GM23338 (cell line): ENCODE data around the gene MAPK8. TPM values are rescaled to one million over a fixed set of nuclear protein-coding genes. Genes with fewer than 3 reads are reported as not detected.

Experiments used
- CREB1 ChIP-seq: fragments of 250-450 bp; sonication (Bioruptor Pico); IDR thresholded peaks from 2 replicates; pipeline ENCODE4 v1.5.0; 2020; ENCODE audit warnings: low read depth, mild to moderate bottlenecking, moderate library complexity
- EZH2phosphoT487 ChIP-seq: fragments of 200-600 bp; sonication (generic); IDR thresholded peaks from one replicate; pipeline ENCODE4 v1.8.1; 2018; ENCODE audit warnings: antibody characterized with exemption; ENCODE audit not compliant: unreplicated experiment
- JUNB ChIP-seq: IDR thresholded peaks from one replicate; pipeline ENCODE4 v1.6.1; 2016; ENCODE audit warnings: antibody characterized with exemption; ENCODE audit not compliant: unreplicated experiment
- POLR2AphosphoS5 ChIP-seq: IDR thresholded peaks from 2 replicates; pipeline ENCODE4 v1.6.1; 2016; ENCODE audit warnings: antibody characterized with exemption, low read depth
- STAT1 ChIP-seq: IDR thresholded peaks from one replicate; pipeline ENCODE4 v1.6.1; 2016; ENCODE audit warnings: antibody characterized with exemption; ENCODE audit not compliant: unreplicated experiment
- ZNF114 ChIP-seq: fragments of 250-450 bp; sonication (Bioruptor Pico); IDR thresholded peaks from 2 replicates; pipeline ENCODE4 v1.5.0; 2020; ENCODE audit warnings: mild to moderate bottlenecking, moderate library complexity
- ZNF331 ChIP-seq: fragments of 250-450 bp; sonication (Bioruptor Pico); IDR thresholded peaks from 2 replicates; pipeline ENCODE4 v1.5.0; 2020; ENCODE audit warnings: low read depth, mild to moderate bottlenecking, moderate library complexity
- polyA plus RNA-seq: library from polyadenylated mRNA; unstranded; fragments of >200 nt; fragmentation: Nextera tagmentation; extraction: Ambion mirVana; gene quantifications from 2 replicates; pipeline ENCODE4 v1.2.1, GENCODE V29; 2016
- total RNA-seq: library from RNA; depleted of rRNA; stranded (reverse); fragments of >200 nt; shearing (Covaris generic); gene quantifications from 2 replicates; pipeline ENCODE4 v1.2.3, GENCODE V29; 2014
- TF ChIP-seq, protein P1 (sequence below): fragments of 250-450 bp; sonication (Bioruptor Pico); IDR thresholded peaks from 2 replicates; pipeline ENCODE4 v1.5.0; 2020; ENCODE audit warnings: mild to moderate bottlenecking, moderate library complexity
- TF ChIP-seq, protein P2 (sequence below): IDR thresholded peaks from 2 replicates; pipeline ENCODE4 v1.6.1; 2016; ENCODE audit warnings: antibody characterized with exemption

MAPK8 gene
- total and polyA plus RNA-seq, 2 experiments from 2014 or later = 52.4 to 73.6 TPM

DNA sequence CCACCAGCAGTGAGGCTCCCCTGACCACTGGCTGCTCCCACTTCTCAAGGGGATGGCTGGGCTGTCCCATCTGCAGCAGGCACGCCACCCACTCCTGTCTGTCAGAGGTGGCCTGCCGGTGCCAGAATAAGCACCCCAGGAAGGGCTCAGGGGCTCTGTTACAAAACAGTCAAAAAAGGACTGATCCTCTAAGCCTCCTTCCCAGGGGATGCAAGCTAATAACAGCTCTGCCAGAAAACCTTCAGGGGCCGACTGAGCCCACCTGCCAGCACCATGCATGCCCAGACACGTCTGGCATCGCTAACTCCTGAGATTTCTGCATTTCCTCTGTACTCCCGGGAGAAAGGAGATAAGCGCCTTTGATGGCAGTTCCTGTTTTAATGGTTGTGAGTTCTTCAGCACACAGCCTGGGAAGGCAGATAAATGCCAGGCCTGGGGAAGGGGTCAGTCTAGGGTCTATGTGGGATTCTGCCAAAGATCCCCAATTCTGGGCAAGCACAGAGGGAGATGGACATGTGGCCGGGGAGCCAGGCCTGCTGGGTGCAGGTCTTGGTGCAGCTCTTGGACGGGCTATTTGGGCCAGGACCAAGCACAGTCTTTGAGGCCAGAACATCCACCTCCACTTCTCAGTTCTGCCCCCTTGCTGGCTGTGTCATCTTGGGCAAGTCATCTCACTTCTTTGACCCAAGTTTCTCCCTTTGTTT, 170.0 kb downstream of the MAPK8 start (continued):
- TF ChIP-seq, protein P1, sequence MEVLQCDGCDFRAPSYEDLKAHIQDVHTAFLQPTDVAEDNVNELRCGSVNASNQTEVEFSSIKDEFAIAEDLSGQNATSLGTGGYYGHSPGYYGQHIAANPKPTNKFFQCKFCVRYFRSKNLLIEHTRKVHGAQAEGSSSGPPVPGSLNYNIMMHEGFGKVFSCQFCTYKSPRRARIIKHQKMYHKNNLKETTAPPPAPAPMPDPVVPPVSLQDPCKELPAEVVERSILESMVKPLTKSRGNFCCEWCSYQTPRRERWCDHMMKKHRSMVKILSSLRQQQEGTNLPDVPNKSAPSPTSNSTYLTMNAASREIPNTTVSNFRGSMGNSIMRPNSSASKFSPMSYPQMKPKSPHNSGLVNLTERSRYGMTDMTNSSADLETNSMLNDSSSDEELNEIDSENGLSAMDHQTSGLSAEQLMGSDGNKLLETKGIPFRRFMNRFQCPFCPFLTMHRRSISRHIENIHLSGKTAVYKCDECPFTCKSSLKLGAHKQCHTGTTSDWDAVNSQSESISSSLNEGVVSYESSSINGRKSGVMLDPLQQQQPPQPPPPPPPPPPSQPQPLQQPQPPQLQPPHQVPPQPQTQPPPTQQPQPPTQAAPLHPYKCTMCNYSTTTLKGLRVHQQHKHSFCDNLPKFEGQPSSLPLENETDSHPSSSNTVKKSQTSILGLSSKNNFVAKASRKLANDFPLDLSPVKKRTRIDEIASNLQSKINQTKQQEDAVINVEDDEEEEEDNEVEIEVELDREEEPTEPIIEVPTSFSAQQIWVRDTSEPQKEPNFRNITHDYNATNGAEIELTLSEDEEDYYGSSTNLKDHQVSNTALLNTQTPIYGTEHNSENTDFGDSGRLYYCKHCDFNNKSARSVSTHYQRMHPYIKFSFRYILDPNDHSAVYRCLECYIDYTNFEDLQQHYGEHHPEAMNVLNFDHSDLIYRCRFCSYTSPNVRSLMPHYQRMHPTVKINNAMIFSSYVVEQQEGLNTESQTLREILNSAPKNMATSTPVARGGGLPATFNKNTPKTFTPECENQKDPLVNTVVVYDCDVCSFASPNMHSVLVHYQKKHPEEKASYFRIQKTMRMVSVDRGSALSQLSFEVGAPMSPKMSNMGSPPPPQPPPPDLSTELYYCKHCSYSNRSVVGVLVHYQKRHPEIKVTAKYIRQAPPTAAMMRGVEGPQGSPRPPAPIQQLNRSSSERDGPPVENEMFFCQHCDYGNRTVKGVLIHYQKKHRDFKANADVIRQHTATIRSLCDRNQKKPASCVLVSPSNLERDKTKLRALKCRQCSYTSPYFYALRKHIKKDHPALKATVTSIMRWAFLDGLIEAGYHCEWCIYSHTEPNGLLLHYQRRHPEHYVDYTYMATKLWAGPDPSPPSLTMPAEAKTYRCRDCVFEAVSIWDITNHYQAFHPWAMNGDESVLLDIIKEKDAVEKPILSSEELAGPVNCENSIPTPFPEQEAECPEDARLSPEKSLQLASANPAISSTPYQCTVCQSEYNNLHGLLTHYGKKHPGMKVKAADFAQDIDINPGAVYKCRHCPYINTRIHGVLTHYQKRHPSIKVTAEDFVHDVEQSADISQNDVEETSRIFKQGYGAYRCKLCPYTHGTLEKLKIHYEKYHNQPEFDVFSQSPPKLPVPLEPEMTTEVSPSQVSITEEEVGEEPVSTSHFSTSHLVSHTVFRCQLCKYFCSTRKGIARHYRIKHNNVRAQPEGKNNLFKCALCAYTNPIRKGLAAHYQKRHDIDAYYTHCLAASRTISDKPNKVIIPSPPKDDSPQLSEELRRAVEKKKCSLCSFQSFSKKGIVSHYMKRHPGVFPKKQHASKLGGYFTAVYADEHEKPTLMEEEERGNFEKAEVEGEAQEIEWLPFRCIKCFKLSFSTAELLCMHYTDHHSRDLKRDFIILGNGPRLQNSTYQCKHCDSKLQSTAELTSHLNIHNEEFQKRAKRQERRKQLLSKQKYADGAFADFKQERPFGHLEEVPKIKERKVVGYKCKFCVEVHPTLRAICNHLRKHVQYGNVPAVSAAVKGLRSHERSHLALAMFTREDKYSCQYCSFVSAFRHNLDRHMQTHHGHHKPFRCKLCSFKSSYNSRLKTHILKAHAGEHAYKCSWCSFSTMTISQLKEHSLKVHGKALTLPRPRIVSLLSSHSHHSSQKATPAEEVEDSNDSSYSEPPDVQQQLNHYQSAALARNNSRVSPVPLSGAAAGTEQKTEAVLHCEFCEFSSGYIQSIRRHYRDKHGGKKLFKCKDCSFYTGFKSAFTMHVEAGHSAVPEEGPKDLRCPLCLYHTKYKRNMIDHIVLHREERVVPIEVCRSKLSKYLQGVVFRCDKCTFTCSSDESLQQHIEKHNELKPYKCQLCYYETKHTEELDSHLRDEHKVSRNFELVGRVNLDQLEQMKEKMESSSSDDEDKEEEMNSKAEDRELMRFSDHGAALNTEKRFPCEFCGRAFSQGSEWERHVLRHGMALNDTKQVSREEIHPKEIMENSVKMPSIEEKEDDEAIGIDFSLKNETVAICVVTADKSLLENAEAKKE (CRISPR knock-in tag) = no peak
- no peak for TF ChIP-seq POLR2AphosphoS5
- TF ChIP-seq STAT1 = no peak
- no peak for TF ChIP-seq ZNF331 (CRISPR knock-in tag)
- TF ChIP-seq ZNF114 (CRISPR knock-in tag) = no peak
- TF ChIP-seq CREB1 (CRISPR knock-in tag) = no peak
- no peak for TF ChIP-seq EZH2phosphoT487
- TF ChIP-seq JUNB = no peak
- TF ChIP-seq, protein P2, sequence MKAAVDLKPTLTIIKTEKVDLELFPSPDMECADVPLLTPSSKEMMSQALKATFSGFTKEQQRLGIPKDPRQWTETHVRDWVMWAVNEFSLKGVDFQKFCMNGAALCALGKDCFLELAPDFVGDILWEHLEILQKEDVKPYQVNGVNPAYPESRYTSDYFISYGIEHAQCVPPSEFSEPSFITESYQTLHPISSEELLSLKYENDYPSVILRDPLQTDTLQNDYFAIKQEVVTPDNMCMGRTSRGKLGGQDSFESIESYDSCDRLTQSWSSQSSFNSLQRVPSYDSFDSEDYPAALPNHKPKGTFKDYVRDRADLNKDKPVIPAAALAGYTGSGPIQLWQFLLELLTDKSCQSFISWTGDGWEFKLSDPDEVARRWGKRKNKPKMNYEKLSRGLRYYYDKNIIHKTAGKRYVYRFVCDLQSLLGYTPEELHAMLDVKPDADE = no peak
